ENCODE results near the gene MARCHF10.

Gene MARCHF10

DNA sequence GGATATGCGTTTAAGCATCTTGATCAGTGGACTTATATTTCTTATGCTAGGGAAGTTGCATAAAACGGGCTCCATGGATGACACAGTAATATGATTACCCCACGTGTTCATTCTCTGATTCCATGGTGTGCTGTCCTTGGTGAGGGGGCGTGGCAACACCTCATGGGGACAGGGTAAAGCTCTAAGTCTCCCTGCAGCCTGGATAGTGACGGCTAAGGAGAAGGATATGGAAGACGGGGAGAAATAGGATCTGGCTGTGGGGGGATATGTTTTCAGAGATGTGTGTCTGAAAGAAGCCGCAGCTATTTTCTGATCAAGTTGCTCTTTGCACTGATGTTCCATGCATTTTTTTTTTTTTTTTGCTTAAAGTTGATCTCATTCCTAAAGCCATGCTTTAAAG is 84.3 kb downstream of the MARCHF10 start:
- H3K36me3 ChIP-seq (ENCODE audit: low read depth): no peaks in the 10 kb centered on the region
- ATAC-seq (ENCODE audit: low read depth) (no peak), DNase-seq (ENCODE audit: low spot score) (no peak)
- H3K4me3 ChIP-seq (ENCODE audit: severe bottlenecking): no peak overlapping the region
- H3K27ac ChIP-seq (ENCODE audit: poor library complexity, severe bottlenecking): no peak overlapping the region
- TF ChIP-seq, protein P1, sequence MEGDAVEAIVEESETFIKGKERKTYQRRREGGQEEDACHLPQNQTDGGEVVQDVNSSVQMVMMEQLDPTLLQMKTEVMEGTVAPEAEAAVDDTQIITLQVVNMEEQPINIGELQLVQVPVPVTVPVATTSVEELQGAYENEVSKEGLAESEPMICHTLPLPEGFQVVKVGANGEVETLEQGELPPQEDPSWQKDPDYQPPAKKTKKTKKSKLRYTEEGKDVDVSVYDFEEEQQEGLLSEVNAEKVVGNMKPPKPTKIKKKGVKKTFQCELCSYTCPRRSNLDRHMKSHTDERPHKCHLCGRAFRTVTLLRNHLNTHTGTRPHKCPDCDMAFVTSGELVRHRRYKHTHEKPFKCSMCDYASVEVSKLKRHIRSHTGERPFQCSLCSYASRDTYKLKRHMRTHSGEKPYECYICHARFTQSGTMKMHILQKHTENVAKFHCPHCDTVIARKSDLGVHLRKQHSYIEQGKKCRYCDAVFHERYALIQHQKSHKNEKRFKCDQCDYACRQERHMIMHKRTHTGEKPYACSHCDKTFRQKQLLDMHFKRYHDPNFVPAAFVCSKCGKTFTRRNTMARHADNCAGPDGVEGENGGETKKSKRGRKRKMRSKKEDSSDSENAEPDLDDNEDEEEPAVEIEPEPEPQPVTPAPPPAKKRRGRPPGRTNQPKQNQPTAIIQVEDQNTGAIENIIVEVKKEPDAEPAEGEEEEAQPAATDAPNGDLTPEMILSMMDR (IDR thresholded peaks at IDR 0.05; ENCODE audit: poor library complexity, severe bottlenecking): no peak
- H3K4me1 ChIP-seq (ENCODE audit: insufficient read depth, poor library complexity, severe bottlenecking): peaks cover 20% of the 10 kb centered on the region
- no peaks in the 10 kb centered on the region for H3K27me3 ChIP-seq (ENCODE audit: insufficient read depth, poor library complexity, severe bottlenecking)
- H3K9me3 ChIP-seq (ENCODE audit: severe bottlenecking): no peaks in the 10 kb centered on the region

DNA sequence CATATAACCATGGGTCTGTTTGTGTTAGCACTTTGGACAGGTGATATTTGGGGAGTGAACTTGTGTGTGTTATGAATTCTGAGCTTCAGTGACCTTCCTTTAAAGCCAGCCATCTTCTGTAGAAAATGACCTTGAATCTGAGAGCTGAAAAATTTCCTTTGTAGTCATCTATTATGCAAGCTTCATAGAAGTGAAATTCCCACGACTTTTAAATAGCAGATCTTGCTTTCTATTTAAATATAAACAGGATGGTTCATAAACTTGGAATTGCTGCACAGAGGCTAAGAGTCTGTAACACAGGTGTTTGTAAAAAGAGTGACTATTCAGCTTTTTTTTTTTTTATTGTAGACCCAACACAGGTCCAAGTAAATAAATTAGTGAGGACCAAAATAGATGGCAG is 85.5 kb downstream of the MARCHF10 start:
- ATAC-seq (ENCODE audit: low read depth): no peak
- Histone ChIP-seq H3K36me3 (ENCODE audit: low read depth) (no peaks in the 10 kb centered on the region), H3K9me3 (ENCODE audit: severe bottlenecking) (no peaks in the 10 kb centered on the region), H3K4me1 (ENCODE audit: insufficient read depth, poor library complexity, severe bottlenecking) (peaks cover 20% of the 10 kb centered on the region), H3K4me3 (ENCODE audit: severe bottlenecking) (no peak overlapping the region), H3K27me3 (ENCODE audit: insufficient read depth, poor library complexity, severe bottlenecking) (no peaks in the 10 kb centered on the region), H3K27ac (ENCODE audit: poor library complexity, severe bottlenecking) (no peak overlapping the region)
- TF ChIP-seq, protein P1 (IDR thresholded peaks at IDR 0.05; ENCODE audit: poor library complexity, severe bottlenecking): no peak
- no peak for DNase-seq (ENCODE audit: low spot score)

DNA sequence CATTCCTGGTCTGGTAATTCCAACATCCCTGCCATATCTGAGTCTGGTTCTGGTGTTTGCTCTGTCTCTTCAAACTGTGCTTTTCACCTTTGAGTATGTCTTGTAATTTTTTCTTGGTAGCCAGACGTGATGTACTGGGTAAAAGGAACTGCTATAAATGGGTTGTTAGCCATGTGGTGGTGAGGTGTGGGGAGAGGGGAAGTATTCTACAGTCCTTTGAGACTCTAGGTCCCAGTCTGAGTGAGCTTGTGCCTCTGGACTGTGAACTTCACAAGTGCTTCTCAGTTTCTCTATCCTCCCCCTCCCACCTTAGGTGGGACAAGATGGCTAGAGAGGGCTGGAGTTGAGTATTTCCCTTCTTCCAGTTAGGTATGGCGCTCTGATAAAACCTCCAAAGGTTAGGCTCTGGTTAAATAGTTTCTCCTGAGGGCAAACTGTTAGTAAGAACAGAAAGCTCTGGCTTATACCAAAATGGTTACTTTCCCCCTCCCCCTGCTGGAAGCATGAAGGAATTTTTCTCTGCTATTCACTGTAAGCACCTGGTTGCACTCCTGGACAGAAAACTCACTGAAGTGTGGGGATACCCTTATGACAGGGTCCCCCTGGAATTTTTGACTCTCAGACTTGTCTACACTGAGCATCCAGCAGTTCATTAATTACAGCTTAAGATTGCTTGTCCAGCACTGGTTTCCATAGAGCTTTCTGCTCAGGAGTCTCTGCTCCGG is 87.8 kb downstream of the MARCHF10 start:
- TF ChIP-seq, protein P1 (IDR thresholded peaks at IDR 0.05; ENCODE audit: poor library complexity, severe bottlenecking): peak; percentile 38
- ATAC-seq (ENCODE audit: low read depth) (peak; percentile 56; the same call in 2 of the 3 replicates), DNase-seq (ENCODE audit: low spot score) (no peak)
- H3K4me3 ChIP-seq (ENCODE audit: severe bottlenecking): no peak overlapping the region
- no peak overlapping the region for H3K27ac ChIP-seq (ENCODE audit: poor library complexity, severe bottlenecking)
- H3K4me1 ChIP-seq (ENCODE audit: insufficient read depth, poor library complexity, severe bottlenecking): peaks cover 11% of the 10 kb centered on the region
- no peaks in the 10 kb centered on the region for H3K27me3 ChIP-seq (ENCODE audit: insufficient read depth, poor library complexity, severe bottlenecking)
- H3K9me3 ChIP-seq (ENCODE audit: severe bottlenecking): no peaks in the 10 kb centered on the region
- no peaks in the 10 kb centered on the region for H3K36me3 ChIP-seq (ENCODE audit: low read depth)

DNA sequence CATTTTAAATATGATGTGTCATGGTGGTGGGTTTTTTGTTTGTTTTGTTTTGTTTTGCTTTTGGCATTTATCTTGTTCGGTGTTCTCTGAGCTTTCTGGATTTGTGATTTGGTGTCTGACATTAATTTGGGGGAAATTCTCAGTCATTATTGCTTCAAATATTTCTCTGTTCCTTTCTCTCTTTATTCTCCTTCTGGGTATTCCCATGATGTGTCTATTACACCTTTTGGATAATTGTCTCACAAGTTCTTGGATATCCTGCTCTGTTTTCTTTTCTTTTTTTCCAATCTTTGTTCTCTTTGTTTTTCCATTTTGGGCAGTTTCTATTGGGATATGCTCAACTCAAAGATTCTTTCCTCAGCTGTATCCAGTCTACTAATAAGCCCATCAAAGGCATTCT is 88.5 kb downstream of the MARCHF10 start:
- Histone ChIP-seq H3K27me3 (ENCODE audit: insufficient read depth, poor library complexity, severe bottlenecking) (no peaks in the 10 kb centered on the region), H3K27ac (ENCODE audit: poor library complexity, severe bottlenecking) (no peak overlapping the region), H3K4me1 (ENCODE audit: insufficient read depth, poor library complexity, severe bottlenecking) (peaks cover 4% of the 10 kb centered on the region), H3K4me3 (ENCODE audit: severe bottlenecking) (no peak overlapping the region), H3K9me3 (ENCODE audit: severe bottlenecking) (no peaks in the 10 kb centered on the region), H3K36me3 (ENCODE audit: low read depth) (no peaks in the 10 kb centered on the region)
- TF ChIP-seq, protein P1 (IDR thresholded peaks at IDR 0.05; ENCODE audit: poor library complexity, severe bottlenecking): no peak
- DNase-seq (ENCODE audit: low spot score): no peak
- ATAC-seq (ENCODE audit: low read depth): no peak

DNA sequence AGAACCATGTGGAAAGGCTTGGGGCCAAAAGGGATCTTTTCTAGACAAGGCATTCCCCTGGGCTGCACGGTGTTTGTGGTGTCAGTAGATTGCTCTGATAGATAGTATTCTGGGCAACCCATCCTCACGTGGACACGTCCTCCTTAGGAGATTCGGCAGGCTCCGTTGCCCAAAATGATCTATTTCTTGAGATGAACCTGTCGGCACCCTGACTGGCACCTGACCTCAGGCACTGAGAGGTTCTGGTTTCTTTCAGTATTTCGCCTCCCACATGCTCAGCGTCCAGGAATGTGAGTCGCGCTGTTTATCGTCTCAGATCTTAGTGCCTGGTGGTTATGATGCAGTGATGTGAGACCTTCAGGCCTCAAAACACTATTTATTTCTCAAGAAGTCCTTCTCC is 89.7 kb downstream of the MARCHF10 start:
- Histone ChIP-seq H3K27ac (ENCODE audit: poor library complexity, severe bottlenecking) (no peak overlapping the region), H3K9me3 (ENCODE audit: severe bottlenecking) (no peaks in the 10 kb centered on the region), H3K27me3 (ENCODE audit: insufficient read depth, poor library complexity, severe bottlenecking) (no peaks in the 10 kb centered on the region), H3K36me3 (ENCODE audit: low read depth) (no peaks in the 10 kb centered on the region), H3K4me3 (ENCODE audit: severe bottlenecking) (no peak overlapping the region), H3K4me1 (ENCODE audit: insufficient read depth, poor library complexity, severe bottlenecking) (no peaks in the 10 kb centered on the region)
- no peak for ATAC-seq (ENCODE audit: low read depth)
- DNase-seq (ENCODE audit: low spot score): no peak
- TF ChIP-seq, protein P1 (IDR thresholded peaks at IDR 0.05; ENCODE audit: poor library complexity, severe bottlenecking): no peak

All from RWPE2 (cell line).